Activated CD8-positive, alpha-beta memory T cell treated with anti-CD3 and anti-CD28 coated beads for 4 hours (primary cell): ENCODE data around the gene DOP1A.

ENCODE experiments used
- DNase-seq, 2 donors: peaks; one replicate each; pipeline ENCODE4 v3.0.0-alpha.2; 2020; ENCODE audit warnings: low read depth in 2 of 2

The DOP1A gene

DNA sequence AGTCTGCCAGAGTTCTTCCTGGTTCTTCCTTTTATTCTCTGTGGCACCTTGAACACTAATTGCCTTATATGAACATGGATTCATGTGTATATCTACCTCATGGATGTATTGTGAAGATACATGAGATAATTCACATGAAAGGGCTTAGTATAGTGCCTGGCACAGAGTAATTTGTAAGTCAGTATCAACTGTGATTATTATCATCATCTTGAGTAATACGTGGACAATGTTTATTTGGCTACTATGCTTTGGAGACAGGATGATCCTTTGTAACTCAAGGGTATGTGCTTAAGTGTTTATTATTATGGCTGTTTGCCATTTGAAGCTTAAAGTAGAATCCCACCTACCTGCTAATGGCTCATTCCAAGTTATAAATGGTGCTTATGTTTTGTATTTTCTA, 16.0 kb downstream of the DOP1A start:
- no peak for DNase-seq

DNA sequence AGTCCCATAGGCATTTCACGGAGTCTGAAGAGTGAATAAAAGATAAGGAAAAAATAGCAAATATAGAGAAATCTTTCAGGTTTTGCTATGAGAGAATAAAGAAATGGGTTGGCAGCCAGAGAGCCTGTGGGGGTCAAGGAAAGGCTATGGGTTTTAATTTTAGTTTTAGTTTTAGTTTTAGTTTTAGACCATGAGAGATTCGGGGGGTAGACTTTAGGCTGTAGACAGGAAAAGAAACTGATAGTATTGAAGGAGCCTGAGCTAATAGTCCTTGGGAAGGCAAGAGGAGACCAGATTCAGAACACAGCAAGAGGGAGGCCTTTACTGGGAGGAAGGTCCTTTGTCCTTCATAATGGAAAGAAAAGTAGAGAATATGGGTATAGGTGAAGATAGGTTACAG, 19.3 kb downstream of the DOP1A start:
- DNase-seq, result no peak

DNA sequence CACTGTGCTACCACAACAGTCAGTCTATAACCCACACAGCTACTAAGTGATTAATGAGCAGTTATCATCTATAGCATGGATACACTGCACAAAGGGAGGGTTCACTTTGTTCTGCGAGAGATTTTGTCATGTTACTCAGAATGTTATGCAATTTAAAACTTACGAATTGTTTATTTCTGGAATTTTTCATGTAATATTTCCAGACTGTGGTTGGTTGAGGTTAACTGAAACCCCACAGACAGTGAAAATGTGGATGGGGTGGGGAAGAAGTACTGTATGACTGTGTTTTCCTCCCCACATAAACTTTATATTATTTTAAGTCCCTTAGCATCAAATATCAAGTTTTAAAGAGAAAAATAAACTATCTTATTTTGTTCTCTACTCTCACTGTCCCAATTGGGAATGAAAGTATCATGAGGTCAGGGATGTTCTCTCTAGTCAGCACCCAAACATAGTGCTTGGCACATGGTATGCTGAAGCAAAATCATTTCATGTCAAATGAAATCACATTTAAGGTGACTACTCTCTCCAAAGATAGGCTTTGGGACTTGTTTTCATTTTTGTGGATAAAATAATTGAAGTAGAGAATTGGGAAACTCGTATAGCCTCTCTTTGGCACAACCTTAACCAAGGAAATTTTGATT, 25.4 kb downstream of the DOP1A start:
- no peak for DNase-seq

DNA sequence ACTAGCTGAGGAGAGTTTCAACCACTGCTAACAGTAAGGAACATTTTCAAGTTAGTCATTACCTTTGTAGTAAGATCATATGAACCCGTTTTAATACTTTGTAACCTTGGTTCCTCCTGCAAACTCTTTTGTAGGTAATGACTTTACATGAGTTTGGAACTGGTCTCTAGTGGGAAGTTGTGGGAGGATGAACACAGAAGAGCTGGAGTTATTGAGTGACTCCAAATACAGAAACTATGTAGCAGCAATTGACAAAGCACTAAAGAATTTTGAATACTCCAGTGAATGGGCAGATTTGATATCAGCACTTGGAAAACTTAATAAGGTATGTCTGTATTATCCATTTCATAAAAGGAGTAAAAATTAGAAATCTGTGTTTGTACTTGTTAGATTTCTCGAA, 29.3 kb downstream of the DOP1A start:
- no peak for DNase-seq

DNA sequence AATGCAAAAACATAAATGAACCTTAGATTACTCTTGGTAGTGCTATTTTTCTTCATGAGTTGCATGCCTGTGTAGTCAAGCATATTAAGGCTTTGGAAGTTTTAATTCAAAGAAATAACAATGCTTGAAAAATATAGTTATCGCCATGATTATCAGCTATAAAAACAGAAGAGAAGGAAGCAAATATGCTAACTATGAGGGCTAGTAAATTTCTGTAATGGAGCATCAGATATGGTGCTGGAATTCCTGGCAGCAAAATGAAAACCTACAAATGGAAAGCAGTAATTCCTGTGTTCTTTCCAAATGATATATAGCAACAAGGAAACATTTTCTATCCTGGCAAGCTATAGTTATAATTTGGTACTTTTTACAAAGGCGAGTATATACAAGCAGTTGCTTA, 29.7 kb downstream of the DOP1A start:
- no peak for DNase-seq

DNA sequence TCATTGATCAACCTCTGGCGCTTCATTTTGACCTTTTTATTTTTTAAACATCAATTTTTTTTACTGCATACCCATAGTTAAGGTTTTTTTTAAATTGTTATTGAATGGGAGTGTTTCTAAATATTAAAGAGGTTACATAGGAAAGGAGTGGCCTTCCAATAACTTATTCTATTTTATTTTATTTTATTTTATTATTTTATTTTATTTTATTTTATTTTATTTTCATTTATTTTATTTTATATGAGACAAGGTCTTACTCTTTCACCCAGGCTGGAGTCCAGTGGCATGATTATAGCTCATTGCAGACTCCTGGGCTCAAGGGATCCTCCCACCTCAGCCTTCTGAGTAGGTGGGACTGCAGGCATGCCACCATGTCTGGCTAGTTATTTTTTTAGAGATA, 30.2 kb downstream of the DOP1A start:
- DNase-seq, result no peak

DNA sequence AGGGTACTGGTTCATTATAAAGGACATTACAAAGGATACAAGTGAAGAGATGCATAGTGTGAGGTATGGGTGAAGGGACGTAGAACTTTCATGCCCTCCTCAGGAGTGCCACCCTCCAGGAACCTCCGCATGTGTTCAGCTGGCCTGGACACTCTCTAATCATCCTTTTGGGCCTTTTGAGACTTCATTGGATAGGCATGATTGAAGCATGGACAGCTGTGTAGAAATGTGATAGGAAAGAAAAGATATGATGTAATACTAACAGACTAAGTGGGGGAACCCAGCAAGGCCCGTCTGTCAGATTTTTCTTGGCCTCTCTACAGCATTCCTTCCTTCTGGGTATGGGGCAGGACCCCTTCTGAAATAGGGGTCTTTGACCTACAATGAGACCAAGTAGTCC, 31.1 kb downstream of the DOP1A start:
- no peak for DNase-seq

DNA sequence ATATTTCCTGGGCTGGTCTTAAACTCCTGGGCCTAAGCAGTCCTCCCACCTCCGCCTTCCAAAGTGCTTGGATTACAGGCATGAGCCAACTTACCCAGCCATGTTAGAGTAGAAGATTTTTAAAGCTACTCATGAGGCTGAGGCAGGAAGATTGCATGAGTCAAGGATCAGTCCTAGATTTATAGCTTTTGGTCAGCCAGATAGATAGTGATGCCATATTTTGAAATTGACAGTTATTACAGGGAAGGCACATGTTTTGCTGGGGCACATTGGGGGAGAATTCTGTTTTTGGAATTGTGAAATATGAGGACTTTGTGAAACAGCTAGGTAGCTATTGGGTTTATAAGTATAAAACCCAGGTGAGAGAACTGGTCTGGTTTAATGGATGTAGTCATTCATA, 40.9 kb downstream of the DOP1A start:
- no peak for DNase-seq

DNA sequence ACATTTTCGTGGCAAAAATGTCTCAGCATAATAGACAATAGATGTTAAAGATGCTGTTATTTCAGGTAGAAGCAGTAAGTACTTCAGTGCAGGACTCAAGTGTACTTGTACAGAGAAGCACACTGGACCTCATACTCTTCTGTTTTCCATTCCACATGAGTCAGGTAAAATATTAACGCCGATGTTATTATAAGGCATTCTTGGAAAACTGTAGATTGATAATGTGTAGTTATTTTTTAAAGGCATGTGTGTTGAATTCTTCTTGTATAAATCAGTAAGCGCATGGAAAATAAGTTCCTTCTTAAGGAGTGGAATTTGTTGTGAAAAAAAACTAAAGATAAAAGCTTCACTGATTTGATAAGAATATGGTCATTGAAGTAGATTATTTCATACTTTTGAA, 45.8 kb downstream of the DOP1A start:
- DNase-seq, result no peak

DNA sequence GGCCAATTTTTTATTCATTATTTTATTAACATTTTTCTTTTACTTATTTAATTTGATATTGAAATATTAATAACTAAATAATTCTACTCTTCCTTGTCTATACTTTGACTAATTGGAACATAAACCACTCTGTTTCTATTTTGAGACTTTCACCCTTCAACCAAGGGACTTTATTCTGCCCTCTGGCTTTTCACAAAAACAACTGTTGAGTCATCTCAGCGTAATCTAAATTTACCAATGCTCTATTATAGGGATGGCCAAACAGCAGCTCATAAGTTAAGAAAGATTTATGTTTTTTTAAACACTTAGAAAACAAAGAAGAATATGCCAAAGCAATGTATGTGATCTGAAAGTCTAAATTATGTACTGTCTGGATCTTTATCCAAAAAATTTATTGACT, 46.7 kb downstream of the DOP1A start:
- DNase-seq, result no peak

DNA sequence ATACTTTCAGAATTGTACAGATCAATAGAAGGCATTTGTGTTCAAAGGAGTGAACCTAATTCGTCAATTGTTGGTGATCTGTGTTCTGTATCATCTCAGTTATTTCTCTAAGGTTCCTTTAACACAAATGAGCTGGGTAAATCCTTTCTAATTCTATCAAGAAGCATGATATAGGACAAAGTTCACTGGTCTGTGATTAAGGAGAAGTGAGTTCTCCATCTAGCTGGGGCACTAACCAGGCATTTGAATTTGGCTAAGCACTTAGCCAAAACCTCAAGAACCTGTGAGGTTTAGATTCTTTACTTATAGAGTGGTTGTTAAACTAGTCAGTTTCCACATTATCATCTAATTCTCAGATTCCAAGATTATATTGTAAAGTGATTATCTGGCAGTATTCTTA, 50.3 kb downstream of the DOP1A start:
- no peak for DNase-seq

DNA sequence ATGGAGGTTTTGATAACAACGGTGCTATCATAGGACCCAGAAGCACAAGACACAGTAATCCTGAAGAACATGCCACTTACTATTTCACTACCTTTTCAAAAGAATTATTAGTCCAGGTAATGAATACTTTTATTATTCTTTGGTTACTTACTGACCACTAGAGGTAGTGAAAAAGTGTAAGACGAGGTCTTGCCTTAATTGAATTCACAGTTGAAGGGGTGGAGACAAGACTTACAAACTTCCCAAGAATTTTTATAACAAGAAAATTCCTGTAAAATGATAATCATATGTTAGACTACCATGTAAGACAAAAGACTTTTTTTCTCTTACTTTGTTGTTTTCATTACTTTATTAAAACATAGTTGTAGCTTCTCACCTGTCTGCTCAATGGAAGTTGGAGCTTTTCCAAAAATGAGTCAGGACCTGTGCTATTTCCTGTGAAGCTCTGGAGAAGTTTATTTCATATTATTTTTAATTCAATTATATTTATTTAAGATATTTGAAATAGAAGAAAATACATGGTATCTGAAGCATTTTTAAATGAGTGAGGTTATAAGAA, 52.4 kb downstream of the DOP1A start:
- no peak for DNase-seq

DNA sequence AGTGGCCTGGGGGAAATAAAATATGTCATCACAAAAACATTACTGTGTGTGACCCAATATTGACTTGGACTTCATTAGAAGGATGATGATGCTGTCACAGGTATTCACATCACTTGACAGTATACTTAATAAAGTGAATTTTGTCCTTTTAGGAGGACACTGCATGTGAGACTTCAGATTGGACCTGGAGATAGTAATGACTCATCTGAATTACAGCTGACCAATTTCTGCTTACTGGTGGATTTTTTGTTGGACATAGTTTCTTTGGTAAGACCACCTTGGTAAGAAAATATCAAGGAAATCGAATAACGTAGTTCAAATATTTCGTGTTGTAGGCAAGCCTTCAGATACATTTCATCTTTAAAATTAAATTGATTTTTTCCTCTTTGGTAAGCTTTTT, 57.1 kb downstream of the DOP1A start:
- no peak for DNase-seq

DNA sequence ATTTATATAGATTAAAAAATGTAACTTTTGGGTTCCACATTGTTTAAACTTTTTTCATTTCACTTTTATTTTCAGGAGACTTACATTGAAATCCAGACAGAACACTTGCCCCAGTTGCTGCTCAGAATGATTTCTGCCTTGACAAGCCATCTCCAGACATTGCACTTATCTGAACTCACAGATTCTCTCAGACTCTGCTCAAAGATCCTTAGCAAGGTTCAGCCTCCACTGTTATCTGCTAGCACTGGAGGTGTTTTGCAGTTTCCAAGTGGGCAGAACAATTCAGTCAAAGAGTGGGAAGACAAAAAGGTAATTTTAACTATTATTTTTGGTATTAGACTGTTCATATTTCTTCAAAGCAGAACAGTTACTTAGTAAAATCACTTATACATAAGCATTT, 58.0 kb downstream of the DOP1A start:
- no peak for DNase-seq

DNA sequence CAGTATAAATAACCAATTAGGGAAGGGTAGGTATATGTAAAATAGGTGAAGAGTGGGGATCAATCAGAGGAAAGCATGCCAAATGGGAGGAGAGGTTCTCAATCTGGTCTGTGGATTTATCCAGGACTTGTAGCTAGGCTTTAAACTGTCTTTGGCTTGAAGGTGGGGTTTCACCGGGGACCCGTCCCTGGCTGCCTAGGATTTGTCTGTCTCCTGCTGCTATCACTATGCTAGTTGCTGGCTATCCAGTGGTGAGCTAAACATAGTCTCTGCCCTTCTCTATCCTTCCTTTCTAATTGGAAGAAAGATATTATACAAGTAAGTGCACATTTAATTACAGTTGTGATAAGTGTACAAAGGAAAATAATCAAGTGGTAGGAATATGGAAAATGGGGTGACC, 58.8 kb downstream of the DOP1A start:
- DNase-seq, result no peak

DNA sequence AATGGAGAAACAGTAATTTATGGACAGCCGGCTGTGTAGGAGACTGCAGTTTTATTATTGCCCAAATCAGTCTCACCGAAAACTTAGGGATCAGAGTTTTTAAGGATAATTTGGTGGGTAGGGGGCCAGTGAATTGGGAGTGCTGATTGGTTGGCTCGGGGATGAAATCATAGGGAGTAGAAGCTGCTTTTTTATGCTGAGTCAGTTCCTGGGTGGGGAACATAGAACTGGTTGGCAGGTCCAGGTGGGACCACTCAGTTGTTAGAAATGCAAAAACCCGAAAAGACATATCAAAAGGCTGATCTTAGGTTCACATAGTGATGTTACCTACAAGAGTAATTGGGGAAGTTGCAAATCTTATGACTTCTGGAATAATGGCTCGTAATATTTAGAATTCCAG, 59.3 kb downstream of the DOP1A start:
- no peak for DNase-seq

DNA sequence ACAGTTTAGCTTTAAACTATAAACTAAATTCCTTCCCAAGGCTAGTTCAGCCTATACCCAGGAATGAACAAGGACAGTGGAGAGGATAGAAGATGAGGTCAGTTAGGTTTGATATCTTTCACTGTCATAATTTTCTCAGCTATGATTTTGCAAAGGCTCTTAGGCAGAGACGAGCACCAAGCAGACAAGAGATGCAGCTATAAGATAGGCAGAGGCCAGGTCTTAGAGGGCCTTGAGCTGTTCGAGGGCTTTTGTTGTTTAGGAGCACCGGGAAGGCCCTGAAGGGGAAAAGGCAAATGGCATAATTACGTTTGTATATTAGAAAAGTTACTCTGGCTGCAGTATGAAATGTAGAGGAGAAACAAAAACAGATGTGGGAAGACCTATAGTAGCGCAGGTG, 59.8 kb downstream of the DOP1A start:
- no peak for DNase-seq

DNA sequence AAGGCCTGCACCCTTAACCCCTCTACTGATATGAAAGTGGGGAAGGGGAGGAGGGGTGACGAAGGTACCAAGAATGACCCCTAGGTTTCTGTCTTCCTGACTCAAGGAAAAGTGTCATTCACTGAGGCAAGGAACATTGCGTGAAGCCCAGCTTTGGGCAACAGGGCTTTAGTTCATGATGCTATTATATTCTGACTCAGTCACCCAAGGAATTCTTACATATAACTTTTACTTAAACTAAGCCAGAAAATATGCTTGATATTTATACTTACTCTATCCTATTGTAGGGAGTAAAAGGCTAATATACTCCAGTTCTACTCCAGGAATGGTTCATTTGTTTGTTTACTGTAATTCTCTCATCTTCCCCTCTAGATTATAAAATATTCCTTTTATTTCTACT, 60.5 kb downstream of the DOP1A start:
- DNase-seq, result no peak

DNA sequence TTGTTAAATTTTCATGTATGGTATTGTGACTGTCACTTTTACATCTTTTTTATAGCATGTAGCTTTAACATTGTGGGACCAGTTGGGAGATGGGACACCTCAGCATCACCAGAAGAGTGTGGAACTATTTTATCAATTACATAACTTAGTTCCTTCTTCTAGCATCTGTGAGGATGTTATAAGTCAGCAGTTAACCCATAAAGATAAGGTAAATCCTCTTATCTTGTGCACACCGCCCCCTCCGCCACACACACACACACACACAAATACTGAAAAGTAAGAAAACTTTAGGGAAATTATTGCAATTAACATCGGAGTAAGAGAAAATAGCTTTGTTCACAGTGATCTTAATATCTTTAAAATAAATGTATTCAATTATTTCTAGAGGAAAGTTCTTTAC, 64.7 kb downstream of the DOP1A start:
- DNase-seq, result no peak

DNA sequence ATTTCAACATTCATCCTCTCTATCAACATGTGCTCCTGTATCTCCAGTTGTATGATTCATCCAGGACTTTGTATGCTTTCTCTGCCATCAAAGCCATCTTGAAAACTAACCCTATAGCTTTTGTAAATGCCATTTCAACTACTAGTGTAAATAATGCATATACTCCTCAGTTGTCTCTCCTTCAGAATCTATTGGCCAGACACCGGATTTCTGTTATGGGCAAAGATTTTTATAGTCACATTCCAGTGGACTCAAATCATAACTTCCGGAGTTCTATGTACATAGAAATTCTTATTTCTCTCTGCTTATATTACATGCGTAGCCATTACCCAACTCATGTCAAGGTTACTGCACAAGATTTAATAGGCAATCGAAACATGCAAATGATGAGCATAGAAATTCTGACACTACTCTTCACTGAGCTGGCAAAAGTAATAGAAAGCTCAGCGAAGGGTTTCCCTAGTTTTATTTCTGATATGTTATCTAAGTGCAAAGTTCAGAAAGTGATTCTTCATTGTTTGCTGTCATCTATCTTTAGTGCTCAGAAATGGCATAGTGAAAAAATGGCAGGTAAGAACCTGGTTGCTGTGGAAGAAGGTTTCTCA, 70.7 kb downstream of the DOP1A start:
- no peak for DNase-seq

DNA sequence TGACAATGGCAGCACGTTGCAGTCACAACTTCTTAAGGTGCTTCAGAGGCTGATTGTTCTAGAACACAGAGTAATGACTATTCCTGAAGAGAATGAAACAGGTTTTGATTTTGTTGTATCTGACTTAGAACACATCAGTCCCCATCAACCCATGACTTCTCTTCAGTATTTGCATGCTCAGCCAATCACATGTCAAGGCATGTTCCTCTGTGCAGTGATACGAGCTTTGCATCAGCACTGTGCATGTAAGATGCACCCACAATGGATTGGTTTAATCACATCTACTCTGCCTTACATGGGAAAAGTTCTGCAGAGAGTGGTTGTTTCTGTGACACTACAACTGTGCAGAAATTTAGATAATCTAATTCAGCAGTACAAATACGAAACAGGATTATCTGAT, 71.3 kb downstream of the DOP1A start:
- DNase-seq, result no peak

DNA sequence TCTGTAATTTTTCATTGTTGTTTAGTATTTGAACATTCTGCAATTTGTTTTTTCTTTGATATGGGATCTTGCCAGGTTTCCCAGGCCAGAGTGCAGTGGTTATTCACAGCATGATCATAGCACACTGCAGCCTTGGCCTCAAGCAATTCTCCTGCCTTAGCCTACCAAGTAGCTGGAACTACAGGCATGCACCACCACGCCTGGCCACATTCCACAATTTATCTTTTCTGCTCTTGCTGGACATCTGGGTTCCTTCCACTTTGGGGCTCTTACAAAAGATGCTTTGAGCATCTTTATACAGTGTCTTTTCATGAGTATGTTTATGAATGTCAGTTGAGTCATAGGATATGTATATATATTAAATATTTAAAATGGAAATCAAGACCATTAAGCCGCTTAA, 83.6 kb downstream of the DOP1A start:
- no peak for DNase-seq

DNA sequence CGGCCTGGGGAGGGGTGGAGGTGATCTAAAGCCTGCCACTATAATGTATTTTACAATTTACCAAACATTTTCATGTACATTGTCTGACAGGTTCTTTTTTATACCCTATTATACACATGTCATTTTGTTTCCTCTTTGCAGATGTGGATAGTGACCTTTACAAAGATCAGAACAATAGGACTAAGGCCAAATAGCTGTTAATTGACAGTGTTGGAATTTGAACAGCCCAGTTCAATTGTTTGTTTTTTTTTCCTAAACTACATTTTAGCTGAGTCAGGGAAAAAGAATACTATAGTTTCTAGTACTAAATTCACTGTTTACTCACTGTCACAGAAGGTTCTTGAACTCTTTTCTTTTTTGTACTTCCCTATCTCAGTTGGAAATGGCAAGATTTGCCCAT, 85.4 kb downstream of the DOP1A start:
- no peak for DNase-seq
